Mesothelial cell of epicardium (in vitro differentiated cells): ENCODE data around the gene NFIX. TPM values are rescaled to one million over a fixed set of nuclear protein-coding genes. Genes with fewer than 3 reads are reported as not detected.

Experiments
- DNase-seq, 2 experiments: peaks; one replicate each; pipeline ENCODE4 v3.0.0; 2021; ENCODE audit warnings: low spot score in 2 of 2; ENCODE audit not compliant: unreplicated experiment in 2 of 2
- H3K27ac Mint-ChIP-seq: 2 replicates; pipeline ENCODE4 v1.8.0; 2021; ENCODE audit warnings: mixed read lengths
- H3K27me3 Mint-ChIP-seq: 2 replicates; pipeline ENCODE4 v1.8.0; 2021; ENCODE audit warnings: low read depth, mixed read lengths
- H3K36me3 Mint-ChIP-seq: 2 replicates; pipeline ENCODE4 v1.8.0; 2021; ENCODE audit warnings: mixed read lengths
- H3K4me1 Mint-ChIP-seq: 2 replicates; pipeline ENCODE4 v1.8.0; 2021; ENCODE audit warnings: mixed read lengths
- H3K4me3 Mint-ChIP-seq: 2 replicates; pipeline ENCODE4 v1.8.0; 2021; ENCODE audit warnings: mild to moderate bottlenecking, moderate library complexity, mixed read lengths
- H3K9me3 Mint-ChIP-seq: 2 replicates; pipeline ENCODE4 v1.8.0; 2021; ENCODE audit warnings: mixed read lengths
- CTCF ChIP-seq: fragments of 200-600 bp; sonication (generic); IDR thresholded peaks from one replicate; pipeline ENCODE4 v1.5.0; 2021; ENCODE audit warnings: antibody characterized with exemption; ENCODE audit not compliant: unreplicated experiment
- total RNA-seq: library from RNA; stranded (reverse); gene quantifications from 3 replicates; pipeline ENCODE4 v1.2.1, GENCODE V29; 2021

NFIX gene
- total RNA-seq, 1 donor from 2014 or later = 52.4 TPM

DNA sequence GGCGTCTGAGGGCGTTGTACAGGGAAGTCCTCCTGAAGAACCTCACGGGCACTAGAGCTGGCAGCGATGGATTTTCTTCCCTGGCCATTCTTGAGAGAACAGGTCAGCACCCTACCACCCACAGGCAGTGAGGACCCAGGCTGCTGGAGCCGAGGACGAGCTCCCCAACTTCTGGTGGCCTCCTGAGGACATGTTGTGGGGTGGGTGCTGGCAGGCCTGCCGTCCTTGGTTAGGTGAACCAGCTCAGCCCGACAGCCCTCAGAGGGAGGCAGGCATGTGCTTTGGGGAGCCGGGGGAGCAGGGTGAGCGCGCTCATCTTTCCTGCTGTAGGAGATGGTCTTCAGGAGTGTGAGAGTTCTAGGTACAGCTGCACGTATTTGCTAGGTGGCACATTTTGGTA lies 92.0 kb downstream of the NFIX start:
- H3K9me3 Mint-ChIP-seq = no peaks in the 10 kb centered on the region
- H3K4me3 Mint-ChIP-seq = no peak overlapping the region
- no peak for DNase-seq
- H3K27ac Mint-ChIP-seq = no peak overlapping the region
- peaks cover 37% of the 10 kb centered on the region for H3K4me1 Mint-ChIP-seq
- peaks cover 37% of the 10 kb centered on the region for H3K27me3 Mint-ChIP-seq
- peaks cover 11% of the 10 kb centered on the region for H3K36me3 Mint-ChIP-seq
- no peak for TF ChIP-seq CTCF

- Mint-ChIP-seq H3K4me3 (no peak overlapping the region), H3K4me1 (peaks cover 31% of the 10 kb centered on the region), H3K36me3 (peaks cover 10% of the 10 kb centered on the region), H3K9me3 (no peaks in the 10 kb centered on the region), H3K27me3 (peaks cover 36% of the 10 kb centered on the region), H3K27ac (no peak overlapping the region)
- no peak for TF ChIP-seq CTCF
- no peak for DNase-seq
These were observed 92.7 kb downstream of the NFIX start for GRCh38 chr19:13087795-13088537.

GRCh38 chr19:13089139-13089856 lies 94.0 kb downstream of the NFIX start:
- H3K4me1 Mint-ChIP-seq = peaks cover 37% of the 10 kb centered on the region
- no peak for TF ChIP-seq CTCF
- no peaks in the 10 kb centered on the region for H3K9me3 Mint-ChIP-seq
- no peak overlapping the region for H3K4me3 Mint-ChIP-seq
- H3K27ac Mint-ChIP-seq = no peak overlapping the region
- H3K36me3 Mint-ChIP-seq = peaks cover 9% of the 10 kb centered on the region
- H3K27me3 Mint-ChIP-seq = peaks cover 34% of the 10 kb centered on the region
- no peak for DNase-seq

DNA sequence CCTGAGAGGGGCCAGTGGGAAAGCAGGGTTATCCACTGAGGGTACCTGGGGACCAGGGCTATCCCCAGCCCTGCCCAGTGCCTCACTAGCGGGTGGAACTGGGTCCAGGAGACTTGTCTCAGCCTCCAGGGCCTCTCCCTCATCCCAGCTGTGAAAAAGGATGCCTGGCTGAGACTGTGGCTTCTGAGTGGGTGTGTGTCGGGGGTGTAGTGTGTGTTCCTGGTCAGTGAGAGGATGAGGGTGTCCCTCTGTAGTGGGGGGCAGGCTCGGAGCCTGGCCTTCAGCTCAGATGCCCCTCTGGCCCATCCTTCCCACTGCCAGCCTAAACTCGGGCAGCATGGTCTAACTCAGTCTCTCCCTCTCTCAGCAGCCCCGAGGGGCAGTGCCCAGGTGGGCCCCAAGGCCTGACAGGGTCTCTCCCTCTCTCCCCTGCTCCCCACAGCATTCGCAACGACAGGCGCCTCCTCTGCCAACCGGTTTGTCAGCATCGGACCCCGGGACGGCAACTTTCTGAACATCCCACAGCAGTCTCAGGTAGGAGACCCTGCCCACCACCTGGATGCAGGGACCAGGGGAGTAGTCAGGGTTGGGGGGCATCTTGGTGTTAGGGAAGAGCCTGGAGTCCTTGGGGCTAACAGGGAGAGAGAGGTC lies 94.7 kb downstream of the NFIX start:
- DNase-seq = no peak
- no peak overlapping the region for H3K4me3 Mint-ChIP-seq
- no peak for TF ChIP-seq CTCF
- peak overlapping the region; percentile 95 for H3K27ac Mint-ChIP-seq
- peaks cover 7% of the 10 kb centered on the region for H3K36me3 Mint-ChIP-seq
- H3K9me3 Mint-ChIP-seq = no peaks in the 10 kb centered on the region
- peaks cover 37% of the 10 kb centered on the region for H3K27me3 Mint-ChIP-seq
- peaks cover 42% of the 10 kb centered on the region for H3K4me1 Mint-ChIP-seq

- peaks cover 5% of the 10 kb centered on the region for H3K36me3 Mint-ChIP-seq
- no peak for TF ChIP-seq CTCF
- no peaks in the 10 kb centered on the region for H3K9me3 Mint-ChIP-seq
- H3K4me3 Mint-ChIP-seq = no peak overlapping the region
- H3K27ac Mint-ChIP-seq = peak overlapping the region; percentile 95
- DNase-seq = no peak
- H3K27me3 Mint-ChIP-seq = peaks cover 35% of the 10 kb centered on the region
- H3K4me1 Mint-ChIP-seq = peaks cover 42% of the 10 kb centered on the region
These were observed 95.4 kb downstream of the NFIX start for GRCh38 chr19:13090511-13091231.
